ENCODE data around the gene HOXA7. TPM values are rescaled to one million over a fixed set of nuclear protein-coding genes. Genes with fewer than 3 reads are reported as not detected.

Gene HOXA7
- total and polyA plus RNA-seq, 9 donors, result 0.23 to 4.5 (median 0.75) TPM

- intact Hi-C loops (cut with DNase I), result no loop called here
- Histone ChIP-seq H3K4me3 (peak overlapping the region; percentile 53), H3K27ac (no peak overlapping the region)
These were observed 21.9 kb upstream of the HOXA7 start for GRCh38 chr7:27178366-27178765.

GRCh38 chr7:27177795-27178320 lies 21.4 kb upstream of the HOXA7 start:
- peaks cover 9% of the 10 kb centered on the region for H3K4me1 ChIP-seq (ENCODE audit: insufficient read depth)
- H3K9me3 ChIP-seq, result no peaks in the 10 kb centered on the region
- DNase-seq, result no peak
- intact Hi-C loops (cut with DNase I), result no loop called here
- TF ChIP-seq EP300 (IDR thresholded peaks at IDR 0.05) (no peak), POLR2A (IDR thresholded peaks at IDR 0.05) (no peak), CTCF (IDR thresholded peaks at IDR 0.05) (no peak)
- peaks cover 9% of the 10 kb centered on the region for H3K27me3 ChIP-seq
- no peak overlapping the region for H3K27ac ChIP-seq
- 81 to 91% (median 88%) methylated on average over 5 of the region's 5 CpGs for WGBS, 3 donors
- H3K36me3 ChIP-seq, result no peaks in the 10 kb centered on the region
- peak overlapping the region; percentile 53 for H3K4me3 ChIP-seq

More at GRCh38 chr7:27178366-27178765, 21.9 kb upstream of the HOXA7 start:
- 90 to 93% (median 91%) methylated on average over 6 of the region's 6 CpGs for WGBS, 3 donors
- DNase-seq, result peak in 1 of 5 donors; percentile 10
- Histone ChIP-seq H3K27me3 (peaks cover 14% of the 10 kb centered on the region), H3K36me3 (no peaks in the 10 kb centered on the region), H3K4me1 (ENCODE audit: insufficient read depth) (peaks cover 6% of the 10 kb centered on the region), H3K9me3 (no peaks in the 10 kb centered on the region)
- TF ChIP-seq POLR2A (IDR thresholded peaks at IDR 0.05) (no peak), CTCF (IDR thresholded peaks at IDR 0.05) (no peak), EP300 (IDR thresholded peaks at IDR 0.05) (no peak)

GRCh38 chr7:27176962-27177794 lies 20.7 kb upstream of the HOXA7 start:
- H3K27ac ChIP-seq, result no peak overlapping the region
- no peaks in the 10 kb centered on the region for H3K36me3 ChIP-seq
- DNase-seq, result peak in 2 of 5 donors; percentile 7 to 30
- H3K9me3 ChIP-seq, result no peaks in the 10 kb centered on the region
- WGBS, 3 donors, result 81 to 86% (median 85%) methylated on average over 22 of the region's 22 CpGs
- peaks cover 8% of the 10 kb centered on the region for H3K27me3 ChIP-seq
- intact Hi-C loops (cut with DNase I), result no loop called here
- TF ChIP-seq POLR2A (IDR thresholded peaks at IDR 0.05), result no peak
- no peak for TF ChIP-seq EP300 (IDR thresholded peaks at IDR 0.05)
- TF ChIP-seq CTCF (IDR thresholded peaks at IDR 0.05), result no peak
- peaks cover 14% of the 10 kb centered on the region for H3K4me1 ChIP-seq (ENCODE audit: insufficient read depth)
- H3K4me3 ChIP-seq, result peak overlapping the region; percentile 53

GRCh38 chr7:27176524-27176845 lies 20.0 kb upstream of the HOXA7 start:
- intact Hi-C loops (cut with DNase I), result no loop called here
- Histone ChIP-seq H3K27me3 (peaks cover 8% of the 10 kb centered on the region), H3K4me3 (peak overlapping the region; percentile 53), H3K36me3 (no peaks in the 10 kb centered on the region), H3K4me1 (ENCODE audit: insufficient read depth) (peaks cover 14% of the 10 kb centered on the region), H3K27ac (no peak overlapping the region), H3K9me3 (no peaks in the 10 kb centered on the region)
- peak in 1 of 5 donors; percentile 5 for DNase-seq
- 78 to 81% (median 80%) methylated on average over 3 of the region's 3 CpGs for WGBS, 3 donors
- TF ChIP-seq POLR2A (IDR thresholded peaks at IDR 0.05), result no peak
- TF ChIP-seq CTCF (IDR thresholded peaks at IDR 0.05), result no peak
- no peak for TF ChIP-seq EP300 (IDR thresholded peaks at IDR 0.05)

All from ovary (tissue), 9 donors.